ENCODE data around the gene ANKRA2.

Gene ANKRA2

GRCh38 chr5:73544429-73545402 lies 20.7 kb downstream of the ANKRA2 start:
- H3K27ac ChIP-seq: no peak overlapping the region
- H3K36me3 ChIP-seq (replicated peaks): no peaks in the 10 kb centered on the region
- no peak overlapping the region for H3K4me3 ChIP-seq (ENCODE audit: low read depth, low read length)
- DNase-seq: no peak
- TF ChIP-seq, protein P1, sequence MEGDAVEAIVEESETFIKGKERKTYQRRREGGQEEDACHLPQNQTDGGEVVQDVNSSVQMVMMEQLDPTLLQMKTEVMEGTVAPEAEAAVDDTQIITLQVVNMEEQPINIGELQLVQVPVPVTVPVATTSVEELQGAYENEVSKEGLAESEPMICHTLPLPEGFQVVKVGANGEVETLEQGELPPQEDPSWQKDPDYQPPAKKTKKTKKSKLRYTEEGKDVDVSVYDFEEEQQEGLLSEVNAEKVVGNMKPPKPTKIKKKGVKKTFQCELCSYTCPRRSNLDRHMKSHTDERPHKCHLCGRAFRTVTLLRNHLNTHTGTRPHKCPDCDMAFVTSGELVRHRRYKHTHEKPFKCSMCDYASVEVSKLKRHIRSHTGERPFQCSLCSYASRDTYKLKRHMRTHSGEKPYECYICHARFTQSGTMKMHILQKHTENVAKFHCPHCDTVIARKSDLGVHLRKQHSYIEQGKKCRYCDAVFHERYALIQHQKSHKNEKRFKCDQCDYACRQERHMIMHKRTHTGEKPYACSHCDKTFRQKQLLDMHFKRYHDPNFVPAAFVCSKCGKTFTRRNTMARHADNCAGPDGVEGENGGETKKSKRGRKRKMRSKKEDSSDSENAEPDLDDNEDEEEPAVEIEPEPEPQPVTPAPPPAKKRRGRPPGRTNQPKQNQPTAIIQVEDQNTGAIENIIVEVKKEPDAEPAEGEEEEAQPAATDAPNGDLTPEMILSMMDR (IDR thresholded peaks at IDR 0.05; ENCODE audit: low read depth, low read length, missing control alignments): no peak
- in situ Hi-C loops (cut with HindIII; ENCODE audit: low pct_ligation_motif_present, low sequenced_read_pairs): no loop called here
- no peaks in the 10 kb centered on the region for H3K27me3 ChIP-seq (replicated peaks)

DNA sequence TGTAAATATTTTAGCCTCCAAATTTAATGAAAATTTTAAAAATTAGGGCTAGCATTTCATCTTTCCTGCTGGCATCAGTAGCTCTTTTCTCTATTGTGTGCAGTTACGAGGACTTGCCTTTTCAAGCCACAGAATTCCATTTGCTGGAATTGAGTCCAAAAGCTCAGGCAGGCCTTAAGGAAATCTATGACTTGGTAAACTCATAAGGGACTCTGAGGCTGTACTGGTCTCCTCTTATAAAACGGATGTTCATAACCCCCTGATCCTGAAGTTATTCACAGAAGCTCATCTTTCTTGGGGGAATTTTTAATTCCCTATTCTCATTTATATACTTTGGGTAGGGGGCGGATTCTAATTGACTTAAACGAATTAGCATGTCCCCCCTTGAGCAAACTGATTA lies 23.4 kb downstream of the ANKRA2 start:
- H3K27me3 ChIP-seq (replicated peaks): no peaks in the 10 kb centered on the region
- no peaks in the 10 kb centered on the region for H3K36me3 ChIP-seq (replicated peaks)
- no peak overlapping the region for H3K4me3 ChIP-seq (ENCODE audit: low read depth, low read length)
- H3K27ac ChIP-seq: no peak overlapping the region
- no peak for DNase-seq
- TF ChIP-seq, protein P1 (IDR thresholded peaks at IDR 0.05; ENCODE audit: low read depth, low read length, missing control alignments): no peak
- in situ Hi-C loops (cut with HindIII; ENCODE audit: low pct_ligation_motif_present, low sequenced_read_pairs): no loop called here

GRCh38 chr5:73540192-73540591 lies 25.2 kb downstream of the ANKRA2 start:
- Histone ChIP-seq H3K4me3 (ENCODE audit: low read depth, low read length) (no peak overlapping the region), H3K36me3 (replicated peaks) (no peaks in the 10 kb centered on the region), H3K27ac (no peak overlapping the region), H3K27me3 (replicated peaks) (no peaks in the 10 kb centered on the region)
- DNase-seq: peak; percentile 69
- TF ChIP-seq, protein P1 (IDR thresholded peaks at IDR 0.05; ENCODE audit: low read depth, low read length, missing control alignments): no peak
- in situ Hi-C loops (cut with HindIII; ENCODE audit: low pct_ligation_motif_present, low sequenced_read_pairs): no loop called here

DNA sequence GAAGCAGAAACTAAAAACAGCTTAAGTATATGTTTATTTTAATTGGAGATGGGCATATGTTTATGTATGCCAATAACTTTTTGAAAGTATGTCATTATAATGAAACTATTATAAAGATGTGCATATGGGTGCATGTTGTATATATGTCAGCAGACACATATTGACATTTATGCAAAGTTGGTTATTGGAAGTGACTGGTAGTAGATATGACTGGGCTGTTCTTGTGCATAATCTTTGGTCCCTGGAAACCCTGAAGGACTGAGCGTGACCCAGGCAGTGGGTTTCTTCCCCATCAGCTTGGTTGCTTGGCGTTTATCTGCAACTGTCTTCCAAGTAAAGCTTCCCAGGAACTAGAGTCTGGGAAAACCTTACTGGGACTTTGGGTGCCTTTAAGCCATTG lies 25.7 kb downstream of the ANKRA2 start:
- H3K27me3 ChIP-seq (replicated peaks): no peaks in the 10 kb centered on the region
- no peaks in the 10 kb centered on the region for H3K36me3 ChIP-seq (replicated peaks)
- H3K4me3 ChIP-seq (ENCODE audit: low read depth, low read length): no peak overlapping the region
- no peak overlapping the region for H3K27ac ChIP-seq
- in situ Hi-C loops (cut with HindIII; ENCODE audit: low pct_ligation_motif_present, low sequenced_read_pairs): no loop called here
- TF ChIP-seq, protein P1 (IDR thresholded peaks at IDR 0.05; ENCODE audit: low read depth, low read length, missing control alignments): no peak
- DNase-seq: no peak

DNA sequence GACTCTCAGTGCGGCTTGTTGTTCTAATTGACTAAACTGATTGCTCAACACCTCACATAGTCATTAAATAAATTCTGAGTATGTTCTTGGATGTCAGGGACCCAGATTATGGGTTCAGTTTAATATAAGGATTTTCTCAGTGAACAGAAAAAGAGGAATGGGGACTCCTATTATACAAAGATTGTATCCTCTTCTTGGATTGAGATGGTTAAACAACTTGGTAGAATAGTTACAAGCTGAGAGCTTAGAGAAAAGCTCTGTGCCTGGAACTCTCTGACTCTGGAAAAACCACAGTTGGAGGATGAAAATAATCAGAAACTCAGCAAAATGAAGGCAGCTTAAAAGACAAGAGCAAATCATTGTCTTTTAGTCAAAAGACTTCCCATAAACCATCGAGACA lies 30.5 kb downstream of the ANKRA2 start:
- no peak for DNase-seq
- TF ChIP-seq, protein P1 (IDR thresholded peaks at IDR 0.05; ENCODE audit: low read depth, low read length, missing control alignments): no peak
- Histone ChIP-seq H3K27me3 (replicated peaks) (no peaks in the 10 kb centered on the region), H3K4me3 (ENCODE audit: low read depth, low read length) (no peak overlapping the region), H3K36me3 (replicated peaks) (no peaks in the 10 kb centered on the region), H3K27ac (no peak overlapping the region)
- in situ Hi-C loops (cut with HindIII; ENCODE audit: low pct_ligation_motif_present, low sequenced_read_pairs): no loop called here
